Right lung (tissue), 5 donors: ENCODE measurements around the gene FGL2. TPM values are rescaled to one million over a fixed set of nuclear protein-coding genes. Genes with fewer than 3 reads are reported as not detected.
"Not testable (repeated sequence)": the region's sequence is repeated elsewhere in the genome, so short reads cannot be mapped to it uniquely, and the experiment has no call there.

ENCODE experiments used
- DNase-seq, 2 donors: peaks; one replicate each; pipeline ENCODE4 v3.0.0-alpha.2; 2013
- polyA plus RNA-seq, 5 donors: library from polyadenylated mRNA; unstranded; fragments of 120-200 nt; gene quantifications; one replicate each; pipeline versions ENCODE4 v1.2.1 to v1.2.3, GENCODE V29; 2013; ENCODE audit warnings: inconsistent platforms in 1 of 5, low replicate concordance in 1 of 5; ENCODE audit not compliant: insufficient read length in 5 of 5, insufficient read depth in 1 of 5

Gene FGL2
- polyA plus RNA-seq, 5 donors = 5.5 to 9.2 (median 8.3) TPM

- not testable (repeated sequence) for DNase-seq
These were observed 28.5 kb downstream of the FGL2 start for GRCh38 chr7:77171073-77171472.

GRCh38 chr7:77157446-77157845 is 42.2 kb downstream of the FGL2 start:
- DNase-seq = no peak

- not testable (repeated sequence) for DNase-seq
These were observed 42.6 kb downstream of the FGL2 start for GRCh38 chr7:77157034-77157433.

GRCh38 chr7:77155601-77156377 is 43.8 kb downstream of the FGL2 start:
- not testable (repeated sequence) for DNase-seq

- not testable (repeated sequence) for DNase-seq
These were observed 44.6 kb downstream of the FGL2 start for GRCh38 chr7:77154917-77155464.

GRCh38 chr7:77152232-77152631 is 47.4 kb downstream of the FGL2 start:
- DNase-seq = not testable (repeated sequence)

Other genes with a start within 250 kb of the FGL2 start
- gene SPDYE17, start 167.5 kb downstream of the FGL2 start, polyA plus RNA-seq = not detected
- 1 to 10 TPM in 4 of 5 donors, under 1 TPM in 1; 0.72 to 2.3 (median 1.1) TPM for gene SPDYE18, start 137.3 kb downstream of the FGL2 start, polyA plus RNA-seq
- gene CCDC146, start 77.2 kb downstream of the FGL2 start, polyA plus RNA-seq = 10 to 100 TPM; 14.9 to 28.9 (median 28.6) TPM
- 10 to 100 TPM; 26.0 to 55.8 (median 47.7) TPM for gene GSAP, start 216.5 kb upstream of the FGL2 start, polyA plus RNA-seq